Choroid plexus epithelial cell (primary cell): ENCODE measurements around the gene DLGAP1.
A peak's percentile ranks its signal among the peaks of the same experiment; 100 is the strongest.

Source experiments
- DNase-seq: peaks from one replicate; pipeline ENCODE4 v3.0.0-alpha.2; 2010; ENCODE audit warnings: low read depth
- H3K4me3 ChIP-seq: 2 replicates; pipeline ENCODE4 v1.5.1; 2011; ENCODE audit warnings: low read depth, mild to moderate bottlenecking, control low read depth, low read length, moderate library complexity
- TF ChIP-seq, protein P1 (sequence below): conservative IDR thresholded peaks from 2 replicates; pipeline ENCODE4 v1.5.1; 2011; ENCODE audit warnings: low read depth, mild to moderate bottlenecking, control low read depth, inconsistent platforms, low read length, moderate library complexity

The DLGAP1 gene

DNA sequence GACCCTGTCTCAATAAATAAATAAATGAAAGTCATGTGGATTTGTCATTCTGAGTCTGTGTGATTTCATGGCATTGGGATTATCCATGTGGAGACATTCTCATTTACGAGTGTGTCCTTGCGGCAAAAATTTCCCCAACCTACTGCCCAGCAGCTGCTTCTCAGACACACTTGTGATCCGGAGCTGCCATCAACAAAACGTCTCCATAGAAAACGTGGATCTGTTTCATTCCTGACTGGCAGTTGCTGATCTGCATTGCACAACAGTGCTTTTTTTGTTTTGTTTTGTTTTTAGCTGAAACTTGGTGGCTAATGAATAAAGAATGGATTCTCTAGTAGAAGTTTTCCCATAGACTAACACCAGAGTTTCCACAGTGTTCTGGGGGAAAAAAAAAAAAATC is 930.4 kb downstream of the DLGAP1 start:
- TF ChIP-seq, protein P1, sequence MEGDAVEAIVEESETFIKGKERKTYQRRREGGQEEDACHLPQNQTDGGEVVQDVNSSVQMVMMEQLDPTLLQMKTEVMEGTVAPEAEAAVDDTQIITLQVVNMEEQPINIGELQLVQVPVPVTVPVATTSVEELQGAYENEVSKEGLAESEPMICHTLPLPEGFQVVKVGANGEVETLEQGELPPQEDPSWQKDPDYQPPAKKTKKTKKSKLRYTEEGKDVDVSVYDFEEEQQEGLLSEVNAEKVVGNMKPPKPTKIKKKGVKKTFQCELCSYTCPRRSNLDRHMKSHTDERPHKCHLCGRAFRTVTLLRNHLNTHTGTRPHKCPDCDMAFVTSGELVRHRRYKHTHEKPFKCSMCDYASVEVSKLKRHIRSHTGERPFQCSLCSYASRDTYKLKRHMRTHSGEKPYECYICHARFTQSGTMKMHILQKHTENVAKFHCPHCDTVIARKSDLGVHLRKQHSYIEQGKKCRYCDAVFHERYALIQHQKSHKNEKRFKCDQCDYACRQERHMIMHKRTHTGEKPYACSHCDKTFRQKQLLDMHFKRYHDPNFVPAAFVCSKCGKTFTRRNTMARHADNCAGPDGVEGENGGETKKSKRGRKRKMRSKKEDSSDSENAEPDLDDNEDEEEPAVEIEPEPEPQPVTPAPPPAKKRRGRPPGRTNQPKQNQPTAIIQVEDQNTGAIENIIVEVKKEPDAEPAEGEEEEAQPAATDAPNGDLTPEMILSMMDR, result no peak
- H3K4me3 ChIP-seq, result no peak overlapping the region
- DNase-seq, result no peak

DNA sequence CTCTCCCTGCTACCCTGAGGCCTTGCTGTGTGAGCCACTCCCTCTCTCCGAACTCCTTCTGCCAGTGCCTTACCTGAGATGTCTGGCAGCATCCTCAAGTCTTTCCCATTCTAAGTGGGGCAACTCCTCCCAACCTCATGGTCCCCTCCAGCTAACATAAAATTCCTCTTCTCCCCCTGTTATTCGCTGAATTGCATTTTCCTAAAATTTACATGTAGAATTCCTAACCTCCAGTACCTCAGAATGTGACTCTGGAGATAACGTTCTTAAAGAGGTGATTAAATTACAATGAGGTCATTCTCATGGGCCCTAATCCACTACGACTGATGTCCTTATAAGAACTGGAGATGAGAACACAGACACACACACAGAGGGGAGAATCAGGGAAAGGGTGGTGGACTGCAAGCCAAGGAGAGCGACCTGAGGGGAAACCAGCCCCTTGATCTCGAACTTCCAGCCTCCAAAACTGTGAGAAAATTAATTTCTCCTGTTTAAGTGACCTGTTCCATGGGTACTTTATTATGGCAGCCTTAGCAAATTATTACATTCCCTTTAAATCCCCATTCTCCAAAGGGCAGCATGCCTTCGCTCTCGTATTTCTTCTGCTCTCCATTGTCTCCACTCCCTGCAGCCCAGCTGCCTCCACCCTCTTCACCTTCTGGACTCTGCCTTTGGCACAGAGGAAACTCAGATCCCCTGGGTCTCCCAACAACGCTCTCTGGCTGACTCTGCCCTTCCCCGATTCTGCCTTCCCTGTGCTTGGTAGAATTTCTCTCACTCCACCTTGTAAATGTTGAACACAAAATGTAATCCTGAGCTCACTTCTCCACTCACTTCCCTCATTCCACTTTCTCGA is 934.6 kb downstream of the DLGAP1 start:
- DNase-seq, result no peak
- TF ChIP-seq, protein P1, result no peak
- H3K4me3 ChIP-seq, result no peak overlapping the region

DNA sequence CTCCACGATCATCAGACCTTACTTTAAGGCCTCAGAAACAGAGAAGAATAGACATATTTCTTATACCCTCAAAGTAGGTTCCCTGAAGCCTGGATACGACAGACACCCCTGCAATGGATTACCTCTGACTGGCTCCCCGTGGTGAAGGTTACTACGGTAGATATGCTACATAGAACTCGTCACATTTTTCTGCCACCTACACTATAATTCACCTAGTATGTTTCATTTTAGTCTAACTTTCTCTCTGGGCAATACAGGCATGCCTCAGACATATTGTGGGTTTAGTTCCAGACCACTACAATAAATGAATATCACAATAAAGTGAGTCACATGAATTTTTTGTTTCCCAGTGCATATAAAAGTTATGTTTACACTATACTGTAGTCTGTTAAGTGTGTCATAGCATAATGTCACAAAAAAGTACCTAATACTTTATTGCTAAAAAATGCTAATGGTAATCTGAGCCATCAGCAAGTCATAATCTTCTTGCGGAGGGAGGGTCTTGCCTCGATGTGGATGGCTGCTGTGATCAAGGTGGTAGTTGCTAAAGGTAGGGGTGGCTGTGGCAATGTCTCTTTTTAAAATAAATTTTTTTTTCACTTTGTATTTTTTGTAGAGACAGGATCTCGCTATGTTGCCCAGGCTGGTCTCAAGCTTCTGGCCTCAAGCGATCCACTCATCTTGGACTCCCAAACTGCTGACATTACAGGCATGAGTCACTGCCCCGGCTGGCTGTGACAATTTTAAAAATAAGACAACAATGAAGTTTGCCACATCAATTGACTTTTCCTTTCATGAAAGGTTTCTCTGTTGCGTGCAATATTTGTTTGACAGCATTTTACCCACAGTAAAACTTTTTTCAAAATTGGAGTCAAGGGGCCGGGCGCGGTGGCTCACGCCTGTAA is 940.5 kb downstream of the DLGAP1 start:
- DNase-seq, result no peak
- no peak overlapping the region for H3K4me3 ChIP-seq
- TF ChIP-seq, protein P1, result no peak

DNA sequence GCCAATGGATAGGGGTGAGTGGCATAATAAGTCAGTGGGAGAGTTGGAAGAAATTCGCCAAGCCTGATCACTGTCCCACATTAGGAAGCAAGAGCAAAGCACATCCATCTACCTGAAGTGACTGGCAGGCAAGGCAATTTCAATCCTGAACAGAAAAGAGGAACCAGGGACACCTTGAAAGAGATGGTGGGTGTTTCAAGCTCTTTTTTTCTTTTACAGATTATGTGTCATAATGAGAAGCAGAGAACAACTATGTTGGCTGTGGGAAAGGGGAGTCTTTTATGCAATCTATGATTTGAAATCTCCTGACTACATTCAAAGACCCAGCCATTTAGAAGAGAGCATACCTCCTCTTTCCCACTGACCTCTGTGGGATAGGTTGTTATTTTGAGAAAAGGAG is 941.6 kb downstream of the DLGAP1 start:
- TF ChIP-seq, protein P1, result no peak
- no peak for DNase-seq
- H3K4me3 ChIP-seq, result no peak overlapping the region

DNA sequence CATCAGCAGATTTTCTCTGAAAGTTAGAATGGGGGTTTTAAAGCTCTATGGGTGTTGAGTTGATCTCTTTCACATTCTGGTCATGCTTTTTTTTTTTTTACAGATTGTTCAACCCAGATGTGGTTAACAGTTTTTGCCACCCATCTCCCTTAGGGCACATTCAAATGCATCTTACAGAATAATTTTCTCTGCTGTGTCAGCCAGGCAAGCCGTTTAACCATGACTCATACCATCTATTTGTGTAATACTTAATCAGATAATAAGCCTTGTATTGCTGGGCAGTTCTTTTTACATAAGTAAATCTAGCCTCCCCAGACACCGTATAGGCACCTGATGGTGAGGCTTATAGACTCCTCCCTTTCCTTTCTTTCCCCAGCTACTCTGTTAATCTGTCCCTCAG is 943.1 kb downstream of the DLGAP1 start:
- DNase-seq, result peak; percentile 77
- TF ChIP-seq, protein P1, result no peak
- H3K4me3 ChIP-seq, result no peak overlapping the region

DNA sequence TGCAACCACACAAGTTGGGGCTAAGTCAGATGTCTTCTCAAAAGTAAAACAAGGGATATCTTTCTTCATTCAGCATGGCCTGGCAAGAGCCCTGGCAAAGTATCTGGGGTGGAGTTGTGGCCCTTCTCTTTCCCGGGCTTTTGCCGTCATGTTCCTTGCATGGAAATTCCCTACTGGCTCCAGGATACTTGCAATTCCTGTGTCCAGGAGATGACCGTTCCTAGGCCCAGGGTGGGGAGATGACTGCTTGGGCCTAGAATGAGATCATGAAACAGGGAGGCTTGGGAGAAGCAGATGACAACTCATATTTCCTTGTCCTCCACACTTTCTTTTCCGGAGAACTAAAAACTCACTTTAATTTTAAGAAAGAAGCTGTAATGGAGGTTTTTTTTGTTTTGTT is 944.2 kb downstream of the DLGAP1 start:
- TF ChIP-seq, protein P1, result no peak
- no peak for DNase-seq
- H3K4me3 ChIP-seq, result no peak overlapping the region
